ES-I3 (cell line): ENCODE results near the gene CDK6.

Experiments used
- H3K36me3 ChIP-seq: 2 replicates; pipeline ENCODE4 v1.6.1; 2013; ENCODE audit warnings: mild to moderate bottlenecking, low read length, control low read depth, moderate library complexity; ENCODE audit not compliant: insufficient read depth
- H3K4me1 ChIP-seq: 2 replicates; pipeline ENCODE4 v1.6.1; 2013; ENCODE audit warnings: mild to moderate bottlenecking, control low read depth, low read length; ENCODE audit not compliant: insufficient read depth
- H3K9ac ChIP-seq: 2 replicates; pipeline ENCODE4 v1.6.1; 2013; ENCODE audit warnings: low read depth, mild to moderate bottlenecking, low read length, moderate library complexity
- H3K9me3 ChIP-seq: 2 replicates; pipeline ENCODE4 v1.6.1; 2013; ENCODE audit warnings: mild to moderate bottlenecking, low read length, moderate library complexity; ENCODE audit not compliant: control insufficient read depth, insufficient read depth

The CDK6 gene

GRCh38 chr7:92802406-92802805 is 34.0 kb downstream of the CDK6 start:
- Histone ChIP-seq H3K4me1 (peaks cover 7% of the 10 kb centered on the region; the same call in 1 of the 2 replicates), H3K36me3 (no peaks in the 10 kb centered on the region), H3K9ac (no peak overlapping the region)

GRCh38 chr7:92799446-92800211 is 36.7 kb downstream of the CDK6 start:
- Histone ChIP-seq H3K9ac (no peak overlapping the region), H3K9me3 (no peaks in the 10 kb centered on the region), H3K4me1 (peaks cover 7% of the 10 kb centered on the region; the same call in 1 of the 2 replicates), H3K36me3 (no peaks in the 10 kb centered on the region)

More at GRCh38 chr7:92802406-92802805, 34.0 kb downstream of the CDK6 start:
- H3K9me3 ChIP-seq: no peaks in the 10 kb centered on the region

- no peak overlapping the region for H3K9ac ChIP-seq
- H3K9me3 ChIP-seq: no peaks in the 10 kb centered on the region
- peaks cover 7% of the 10 kb centered on the region; the same call in 1 of the 2 replicates for H3K4me1 ChIP-seq
- no peaks in the 10 kb centered on the region for H3K36me3 ChIP-seq
Observed at GRCh38 chr7:92798517-92799249, 37.7 kb downstream of the CDK6 start.

GRCh38 chr7:92797693-92798092 is 38.7 kb downstream of the CDK6 start:
- peaks cover 7% of the 10 kb centered on the region; the same call in 1 of the 2 replicates for H3K4me1 ChIP-seq

GRCh38 chr7:92797284-92797683 is 39.1 kb downstream of the CDK6 start:
- Histone ChIP-seq H3K36me3 (no peaks in the 10 kb centered on the region), H3K9me3 (no peaks in the 10 kb centered on the region), H3K9ac (no peak overlapping the region), H3K4me1 (peaks cover 7% of the 10 kb centered on the region; the same call in 1 of the 2 replicates)

More at GRCh38 chr7:92797693-92798092, 38.7 kb downstream of the CDK6 start:
- H3K9ac ChIP-seq: no peak overlapping the region
- H3K9me3 ChIP-seq: no peaks in the 10 kb centered on the region
- H3K36me3 ChIP-seq: no peaks in the 10 kb centered on the region

- Histone ChIP-seq H3K4me1 (peaks cover 7% of the 10 kb centered on the region; the same call in 1 of the 2 replicates), H3K36me3 (no peaks in the 10 kb centered on the region), H3K9ac (no peak overlapping the region), H3K9me3 (0 out of 2 replicates have a peak, but pooled peaks cover under 1% of the 10 kb centered on the region)
Observed at GRCh38 chr7:92794831-92795230, 41.5 kb downstream of the CDK6 start.

GRCh38 chr7:92794391-92794790 is 42.0 kb downstream of the CDK6 start:
- H3K36me3 ChIP-seq: no peaks in the 10 kb centered on the region
- H3K4me1 ChIP-seq: peaks cover 7% of the 10 kb centered on the region; the same call in 1 of the 2 replicates
- 0 out of 2 replicates have a peak, but pooled peaks cover 5% of the 10 kb centered on the region for H3K9me3 ChIP-seq
- H3K9ac ChIP-seq: no peak overlapping the region

- H3K9me3 ChIP-seq: 0 out of 2 replicates have a peak, but pooled peaks cover 5% of the 10 kb centered on the region
- H3K9ac ChIP-seq: no peak overlapping the region
- peaks cover 3% of the 10 kb centered on the region; the same call in 1 of the 2 replicates for H3K4me1 ChIP-seq
- H3K36me3 ChIP-seq: no peaks in the 10 kb centered on the region
Observed at GRCh38 chr7:92793656-92794205, 42.6 kb downstream of the CDK6 start.

GRCh38 chr7:92790992-92791391 is 45.4 kb downstream of the CDK6 start:
- no peaks in the 10 kb centered on the region for H3K4me1 ChIP-seq
- 0 out of 2 replicates have a peak, but pooled peaks cover 5% of the 10 kb centered on the region for H3K9me3 ChIP-seq
- no peak overlapping the region for H3K9ac ChIP-seq
- H3K36me3 ChIP-seq: no peaks in the 10 kb centered on the region

GRCh38 chr7:92788559-92789183 is 47.7 kb downstream of the CDK6 start:
- Histone ChIP-seq H3K4me1 (no peaks in the 10 kb centered on the region; the same call in 1 of the 2 replicates), H3K9me3 (0 out of 2 replicates have a peak, but pooled peaks cover 5% of the 10 kb centered on the region), H3K36me3 (no peaks in the 10 kb centered on the region), H3K9ac (no peak overlapping the region)

GRCh38 chr7:92785923-92786322 is 50.5 kb downstream of the CDK6 start:
- no peak overlapping the region for H3K9ac ChIP-seq
- 0 out of 2 replicates have a peak, but pooled peaks cover 5% of the 10 kb centered on the region for H3K9me3 ChIP-seq
- no peaks in the 10 kb centered on the region for H3K36me3 ChIP-seq
- H3K4me1 ChIP-seq: peaks cover 13% of the 10 kb centered on the region; the same call in 1 of the 2 replicates

- H3K9ac ChIP-seq: no peak overlapping the region
- peaks cover 13% of the 10 kb centered on the region; the same call in 1 of the 2 replicates for H3K4me1 ChIP-seq
- 0 out of 2 replicates have a peak, but pooled peaks cover 5% of the 10 kb centered on the region for H3K9me3 ChIP-seq
- H3K36me3 ChIP-seq: no peaks in the 10 kb centered on the region
Observed at GRCh38 chr7:92784935-92785334, 51.4 kb downstream of the CDK6 start.

- H3K36me3 ChIP-seq: no peaks in the 10 kb centered on the region
- no peak overlapping the region for H3K9ac ChIP-seq
- no peaks in the 10 kb centered on the region for H3K9me3 ChIP-seq
- H3K4me1 ChIP-seq: peaks cover 13% of the 10 kb centered on the region; the same call in 1 of the 2 replicates
Observed at GRCh38 chr7:92783260-92784201, 52.8 kb downstream of the CDK6 start.
